Measurements from ENCODE around the gene GBX1. TPM values are rescaled to one million over a fixed set of nuclear protein-coding genes. Genes with fewer than 3 reads are reported as not detected.

The GBX1 gene
- total RNA-seq, 3 donors from 2014 or later, result not detected

DNA sequence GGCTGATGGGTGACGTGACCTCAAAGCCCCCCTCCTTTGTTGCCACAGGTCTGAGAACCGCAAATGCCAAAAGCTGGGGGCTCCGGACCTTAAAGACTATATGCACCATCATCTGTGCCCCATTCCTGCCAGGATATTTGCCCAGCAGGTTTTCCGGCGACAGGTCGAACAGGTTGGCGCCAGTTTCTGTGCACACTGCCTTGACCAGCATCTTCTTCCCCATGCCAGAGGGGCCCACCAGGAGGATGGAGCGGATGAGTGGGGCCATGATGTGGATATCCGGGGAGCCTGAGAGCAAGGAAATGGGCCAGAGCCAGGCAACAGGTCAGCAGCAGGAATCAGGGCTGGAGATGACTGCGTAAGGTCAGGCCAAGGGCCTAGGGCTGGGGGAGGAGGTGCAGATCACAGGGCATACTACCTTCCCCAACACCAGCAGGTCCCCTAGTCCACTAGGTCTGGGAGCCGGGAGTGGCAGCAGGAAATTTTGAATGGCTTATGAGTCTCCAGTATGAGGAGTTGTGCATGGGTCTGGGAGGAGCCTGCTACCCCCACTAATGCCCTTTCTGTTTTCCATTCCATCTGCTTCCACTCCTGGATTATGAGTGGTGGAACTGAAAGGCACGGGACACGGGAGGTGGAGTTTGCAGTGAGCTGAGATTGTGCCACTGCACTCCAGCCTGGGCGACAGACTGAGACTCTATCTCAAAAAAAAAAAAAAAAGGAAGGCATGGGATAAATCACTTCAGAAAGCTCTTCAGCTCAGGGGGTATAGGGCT is 25.9 kb upstream of the GBX1 start:
- H3K4me1 ChIP-seq, result no peaks in the 10 kb centered on the region
- intact Hi-C loops (cut with DNase I; ENCODE audit: low total_unique reads), result no loop called here
- peaks cover 0 to 4% of the 10 kb centered on the region in 2 donors for H3K27me3 ChIP-seq
- no peak overlapping the region for H3K4me3 ChIP-seq
- no peak overlapping the region for H3K27ac ChIP-seq
- no peaks in the 10 kb centered on the region for H3K9me3 ChIP-seq
- TF ChIP-seq POLR2AphosphoS5 (IDR thresholded peaks at IDR 0.05) (no peak), CTCF (IDR thresholded peaks at IDR 0.05) (no peak), POLR2A (IDR thresholded peaks at IDR 0.05) (no peak)
- no peaks in the 10 kb centered on the region for H3K36me3 ChIP-seq
- no peak for DNase-seq (ENCODE audit: low spot score in 2 of 2)

DNA sequence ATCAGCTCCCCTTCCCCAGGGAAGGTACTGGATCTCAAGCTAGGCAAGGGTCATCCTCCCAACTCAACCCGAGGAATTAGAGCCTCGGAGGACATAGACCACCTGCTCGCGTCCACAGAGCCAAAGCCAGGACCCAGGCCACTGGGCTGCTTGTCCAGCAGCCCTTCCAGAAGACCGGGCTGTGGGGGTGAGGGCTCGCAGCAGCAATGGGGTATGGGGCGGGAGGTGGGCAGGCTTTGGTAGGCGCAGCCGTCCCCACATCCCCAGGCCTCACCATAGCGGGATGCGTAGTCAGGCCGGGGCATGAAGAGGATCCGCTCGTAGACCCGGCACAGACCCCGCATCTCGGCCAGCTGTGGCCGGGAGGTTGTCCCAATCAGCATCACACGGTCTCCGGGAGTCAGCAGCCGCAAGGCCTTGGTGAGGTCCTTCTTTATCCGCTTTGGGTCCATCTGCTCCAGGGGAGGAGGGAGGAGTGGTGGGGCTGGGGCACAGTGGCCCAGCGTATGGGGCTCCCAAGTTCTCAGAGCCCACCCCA is 24.6 kb upstream of the GBX1 start:
- no peaks in the 10 kb centered on the region for H3K36me3 ChIP-seq
- DNase-seq (ENCODE audit: low spot score in 2 of 2), result no peak
- no peak overlapping the region for H3K4me3 ChIP-seq
- H3K9me3 ChIP-seq, result no peaks in the 10 kb centered on the region
- no peak for TF ChIP-seq POLR2A (IDR thresholded peaks at IDR 0.05)
- TF ChIP-seq CTCF (IDR thresholded peaks at IDR 0.05), result no peak
- no peak for TF ChIP-seq POLR2AphosphoS5 (IDR thresholded peaks at IDR 0.05)
- no peak overlapping the region for H3K27ac ChIP-seq
- peaks cover 0 to 4% of the 10 kb centered on the region in 2 donors for H3K27me3 ChIP-seq
- intact Hi-C loops (cut with DNase I; ENCODE audit: low total_unique reads), result no loop called here
- H3K4me1 ChIP-seq, result no peaks in the 10 kb centered on the region

GRCh38 chr7:151191544-151191943 is 24.1 kb upstream of the GBX1 start:
- TF ChIP-seq POLR2AphosphoS5 (IDR thresholded peaks at IDR 0.05) (no peak), POLR2A (IDR thresholded peaks at IDR 0.05) (no peak), CTCF (IDR thresholded peaks at IDR 0.05) (no peak)
- intact Hi-C loops (cut with DNase I; ENCODE audit: low total_unique reads), result no loop called here

GRCh38 chr7:151189038-151189437 is 21.5 kb upstream of the GBX1 start:
- peaks cover 0 to 4% of the 10 kb centered on the region in 2 donors for H3K27me3 ChIP-seq
- no peaks in the 10 kb centered on the region for H3K4me1 ChIP-seq
- H3K27ac ChIP-seq, result no peak overlapping the region
- intact Hi-C loops (cut with DNase I; ENCODE audit: low total_unique reads), result no loop called here
- H3K4me3 ChIP-seq, result no peak overlapping the region
- no peaks in the 10 kb centered on the region for H3K9me3 ChIP-seq
- TF ChIP-seq POLR2AphosphoS5 (IDR thresholded peaks at IDR 0.05) (no peak), CTCF (IDR thresholded peaks at IDR 0.05) (no peak), POLR2A (IDR thresholded peaks at IDR 0.05) (no peak)
- DNase-seq (ENCODE audit: low spot score in 2 of 2), result no peak
- H3K36me3 ChIP-seq, result no peaks in the 10 kb centered on the region

More at GRCh38 chr7:151191544-151191943, 24.1 kb upstream of the GBX1 start:
- H3K27ac ChIP-seq, result no peak overlapping the region
- peaks cover 0 to 4% of the 10 kb centered on the region in 2 donors for H3K27me3 ChIP-seq
- no peaks in the 10 kb centered on the region for H3K4me1 ChIP-seq
- H3K36me3 ChIP-seq, result no peaks in the 10 kb centered on the region
- H3K4me3 ChIP-seq, result no peak overlapping the region
- no peak for DNase-seq (ENCODE audit: low spot score in 2 of 2)
- no peaks in the 10 kb centered on the region for H3K9me3 ChIP-seq

DNA sequence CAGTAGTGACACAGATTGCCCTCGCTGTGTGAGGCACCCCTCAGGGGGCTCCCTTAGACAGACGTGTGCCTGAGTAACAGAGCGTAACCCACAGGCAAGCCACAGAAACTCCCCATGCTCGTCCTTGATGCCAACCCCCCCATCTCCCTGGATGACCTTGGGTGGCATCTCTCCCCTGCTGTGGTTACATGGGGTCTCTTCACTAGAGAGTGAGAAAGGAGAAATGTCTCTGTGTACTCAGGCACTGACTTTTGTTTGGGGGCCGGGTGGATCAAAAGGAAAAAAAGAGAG is 20.7 kb upstream of the GBX1 start:
- Histone ChIP-seq H3K36me3 (no peaks in the 10 kb centered on the region), H3K4me3 (no peak overlapping the region), H3K4me1 (no peaks in the 10 kb centered on the region), H3K27ac (no peak overlapping the region), H3K9me3 (no peaks in the 10 kb centered on the region), H3K27me3 (peaks cover 0 to 4% of the 10 kb centered on the region in 2 donors)
- DNase-seq (ENCODE audit: low spot score in 2 of 2), result no peak
- TF ChIP-seq POLR2A (IDR thresholded peaks at IDR 0.05) (no peak), CTCF (IDR thresholded peaks at IDR 0.05) (no peak), POLR2AphosphoS5 (IDR thresholded peaks at IDR 0.05) (no peak)
- intact Hi-C loops (cut with DNase I; ENCODE audit: low total_unique reads), result no loop called here

Data from breast epithelium (tissue), 4 donors.